Smooth muscle cell (in vitro differentiated cells): ENCODE results near the gene USP27X. TPM values are rescaled to one million over a fixed set of nuclear protein-coding genes. Genes with fewer than 3 reads are reported as not detected.

Experiments
- DNase-seq: peaks from one replicate; lab custom pipeline; 2025; ENCODE audit not compliant: unreplicated experiment; lab: John Stamatoyannopoulos, UW
- H2AFZ ChIP-seq: fragments of 200-600 bp; sonication (generic); 2 replicates; pipeline ENCODE4 v1.6.0; 2016; ENCODE audit warnings: antibody characterized with exemption, low read depth, mild to moderate bottlenecking
- H3F3A ChIP-seq: fragments of 200-600 bp; sonication (generic); 2 replicates; pipeline ENCODE4 v1.6.0; 2017; ENCODE audit warnings: antibody characterized with exemption, low read depth
- H3K27ac ChIP-seq: fragments of 200-600 bp; sonication (generic); 2 replicates; pipeline ENCODE4 v1.5.1; 2016; ENCODE audit warnings: low read depth, mild to moderate bottlenecking
- H3K27me3 ChIP-seq: fragments of 200-600 bp; sonication (generic); 2 replicates; pipeline ENCODE4 v1.6.1; 2016; ENCODE audit warnings: low read depth, mild to moderate bottlenecking
- H3K36me3 ChIP-seq: fragments of 200-600 bp; sonication (generic); 2 replicates; pipeline ENCODE4 v1.5.1; 2016; ENCODE audit warnings: low read depth
- H3K4me1 ChIP-seq: fragments of 200-600 bp; sonication (generic); 2 replicates; pipeline ENCODE4 v1.5.1; 2016; ENCODE audit warnings: low read depth
- H3K4me2 ChIP-seq: fragments of 200-600 bp; sonication (generic); 2 replicates; pipeline ENCODE4 v1.6.0; 2016; ENCODE audit warnings: mild to moderate bottlenecking
- H3K4me3 ChIP-seq: fragments of 200-600 bp; sonication (generic); 2 replicates; pipeline ENCODE4 v1.5.1; 2016; ENCODE audit warnings: mild to moderate bottlenecking
- H3K79me2 ChIP-seq: fragments of 200-600 bp; sonication (generic); 2 replicates; pipeline ENCODE4 v1.6.0; 2016; ENCODE audit warnings: low read depth, mild to moderate bottlenecking
- H3K9ac ChIP-seq: fragments of 200-600 bp; sonication (generic); 2 replicates; pipeline ENCODE4 v1.6.0; 2016; ENCODE audit warnings: low read depth
- H3K9me3 ChIP-seq: fragments of 200-600 bp; sonication (generic); replicated peaks from 2 replicates; pipeline ENCODE4 v1.5.1; 2016; ENCODE audit warnings: low read depth
- H4K20me1 ChIP-seq: fragments of 200-600 bp; sonication (generic); 2 replicates; pipeline ENCODE4 v1.6.0; 2016; ENCODE audit warnings: low read depth
- WGBS: methylation state at CpG from one replicate; pipeline ENCODE4 v1.1.7; 2016; ENCODE audit warnings: low lambda C conversion rate; 5-methylcytosine and 5-hydroxymethylcytosine counted together
- polyA plus RNA-seq: library from polyadenylated mRNA; unstranded; fragments of >200 nt; fragmentation: Nextera tagmentation; extraction: Ambion mirVana; gene quantifications from 2 replicates; pipeline ENCODE4 v1.2.1, GENCODE V29; 2016
- total RNA-seq: library from RNA; depleted of rRNA; stranded (reverse); fragments of >200 nt; gene quantifications from 2 replicates; pipeline ENCODE4 v1.2.3, GENCODE V29; 2014
- TF ChIP-seq, protein P1 (sequence below): fragments of 200-600 bp; sonication (generic); IDR thresholded peaks from 2 replicates; pipeline ENCODE4 v1.5.1; 2017; ENCODE audit warnings: borderline replicate concordance, mild to moderate bottlenecking, antibody characterized with exemption; ENCODE audit not compliant: insufficient read depth, poor library complexity, severe bottlenecking

USP27X gene
- total and polyA plus RNA-seq, 2 experiments from 2014 or later = 0.53 to 3.1 TPM

DNA sequence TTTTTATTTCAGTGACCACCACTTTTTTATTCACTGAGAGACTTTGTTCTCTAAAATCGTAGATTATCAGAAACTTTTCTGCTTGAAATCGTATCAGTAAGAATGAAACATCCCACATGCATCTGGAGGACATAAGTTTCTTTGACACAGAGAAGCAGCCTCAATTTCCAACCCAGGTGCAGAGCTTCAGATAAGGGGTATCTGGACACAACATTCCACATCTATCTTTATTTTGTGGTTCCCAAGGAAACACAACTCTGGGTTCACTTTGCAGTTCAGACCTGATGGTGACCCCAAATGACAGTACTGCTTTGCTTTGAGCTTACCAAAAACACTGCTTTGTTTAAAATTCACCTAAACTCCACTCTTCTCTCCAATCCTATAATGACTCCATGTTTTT lies 41.8 kb downstream of the USP27X start:
- Histone ChIP-seq H3K79me2 (no peaks in the 10 kb centered on the region), H3K27me3 (no peaks in the 10 kb centered on the region), H3K4me3 (no peak overlapping the region), H3K4me2 (no peak overlapping the region), H3K27ac (no peak overlapping the region), H2AFZ (no peak overlapping the region), H3K36me3 (no peaks in the 10 kb centered on the region), H3K9ac (no peak overlapping the region), H3F3A (no peaks in the 10 kb centered on the region), H3K4me1 (no peaks in the 10 kb centered on the region), H4K20me1 (no peaks in the 10 kb centered on the region), H3K9me3 (no peaks in the 10 kb centered on the region)
- 83% methylated on average over 2 of the region's 2 CpGs for WGBS
- DNase-seq = no peak
- TF ChIP-seq, protein P1, sequence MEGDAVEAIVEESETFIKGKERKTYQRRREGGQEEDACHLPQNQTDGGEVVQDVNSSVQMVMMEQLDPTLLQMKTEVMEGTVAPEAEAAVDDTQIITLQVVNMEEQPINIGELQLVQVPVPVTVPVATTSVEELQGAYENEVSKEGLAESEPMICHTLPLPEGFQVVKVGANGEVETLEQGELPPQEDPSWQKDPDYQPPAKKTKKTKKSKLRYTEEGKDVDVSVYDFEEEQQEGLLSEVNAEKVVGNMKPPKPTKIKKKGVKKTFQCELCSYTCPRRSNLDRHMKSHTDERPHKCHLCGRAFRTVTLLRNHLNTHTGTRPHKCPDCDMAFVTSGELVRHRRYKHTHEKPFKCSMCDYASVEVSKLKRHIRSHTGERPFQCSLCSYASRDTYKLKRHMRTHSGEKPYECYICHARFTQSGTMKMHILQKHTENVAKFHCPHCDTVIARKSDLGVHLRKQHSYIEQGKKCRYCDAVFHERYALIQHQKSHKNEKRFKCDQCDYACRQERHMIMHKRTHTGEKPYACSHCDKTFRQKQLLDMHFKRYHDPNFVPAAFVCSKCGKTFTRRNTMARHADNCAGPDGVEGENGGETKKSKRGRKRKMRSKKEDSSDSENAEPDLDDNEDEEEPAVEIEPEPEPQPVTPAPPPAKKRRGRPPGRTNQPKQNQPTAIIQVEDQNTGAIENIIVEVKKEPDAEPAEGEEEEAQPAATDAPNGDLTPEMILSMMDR = no peak

- peak within 1 kb of the TSS; percentile 89 for H3K4me2 ChIP-seq
- TF ChIP-seq, protein P1 = no peak
- peak; percentile 77 for DNase-seq
- H3K4me1 ChIP-seq = no peaks in the 10 kb centered on the region
- H3K27ac ChIP-seq = peak within 1 kb of the TSS; percentile 73
- peak within 1 kb of the TSS; percentile 97 for H2AFZ ChIP-seq
- WGBS = 41% methylated on average over 76 of the region's 83 CpGs
- H3K79me2 ChIP-seq = no peaks in the 10 kb centered on the region
- H3K9ac ChIP-seq = peak within 1 kb of the TSS; percentile 87
- H3K36me3 ChIP-seq = no peaks in the 10 kb centered on the region
- no peaks in the 10 kb centered on the region for H4K20me1 ChIP-seq
- no peaks in the 10 kb centered on the region for H3F3A ChIP-seq
- H3K27me3 ChIP-seq = no peaks in the 10 kb centered on the region
- peak within 1 kb of the TSS; percentile 79 for H3K4me3 ChIP-seq
- no peaks in the 10 kb centered on the region for H3K9me3 ChIP-seq
These were observed 43.3 kb downstream of the USP27X start, which contains the start of gene CLCN5 for GRCh38 chrX:49922291-49923241. TSS of gene CLCN5 (plus strand) at chrX:49922596. CDS start at chrX:49925299, 2,703 bp downstream.

GRCh38 chrX:49925176-49925575 lies 45.9 kb downstream of the USP27X start:
- no peaks in the 10 kb centered on the region for H4K20me1 ChIP-seq
- no peak overlapping the region for H3K4me2 ChIP-seq
- WGBS = 24% methylated on average over 2 of the region's 2 CpGs
- no peaks in the 10 kb centered on the region for H3K4me1 ChIP-seq
- H3K4me3 ChIP-seq = no peak overlapping the region
- no peak overlapping the region for H3K27ac ChIP-seq
- H3K9ac ChIP-seq = no peak overlapping the region
- H3K27me3 ChIP-seq = no peaks in the 10 kb centered on the region
- H3K36me3 ChIP-seq = no peaks in the 10 kb centered on the region
- H3F3A ChIP-seq = no peaks in the 10 kb centered on the region
- H3K79me2 ChIP-seq = no peaks in the 10 kb centered on the region
- TF ChIP-seq, protein P1 = no peak
- no peak for DNase-seq
- H3K9me3 ChIP-seq = no peaks in the 10 kb centered on the region
- H2AFZ ChIP-seq = no peak overlapping the region
